NT2/D1 (cell line): ENCODE measurements around the gene OR8I2.
"Not testable (repeated sequence)": the region's sequence is repeated elsewhere in the genome, so short reads cannot be mapped to it uniquely, and the experiment has no call there.

ENCODE experiments used
- DNase-seq: peaks from one replicate; pipeline ENCODE4 v3.0.0-alpha.2; 2011; ENCODE audit warnings: low read depth, low spot score
- H3K27me3 ChIP-seq: 2 replicates; pipeline ENCODE4 v1.6.0; 2011; ENCODE audit warnings: mild to moderate bottlenecking; ENCODE audit not compliant: insufficient read length, insufficient read depth
- H3K36me3 ChIP-seq: 2 replicates; pipeline ENCODE4 v1.6.1; 2011; ENCODE audit warnings: mild to moderate bottlenecking, low read length, mixed read lengths; ENCODE audit not compliant: insufficient read depth, insufficient read length
- H3K4me1 ChIP-seq: 2 replicates; pipeline ENCODE4 v1.5.1; 2011; ENCODE audit not compliant: insufficient read depth, insufficient read length
- H3K4me3 ChIP-seq: 2 replicates; pipeline ENCODE4 v1.5.1; 2011; ENCODE audit warnings: low read depth; ENCODE audit not compliant: insufficient read length
- H3K9ac ChIP-seq: 2 replicates; pipeline ENCODE4 v1.6.0; 2011; ENCODE audit warnings: low read depth; ENCODE audit not compliant: insufficient read length
- H3K9me3 ChIP-seq: 2 replicates; pipeline ENCODE4 v1.5.1; 2011; ENCODE audit warnings: mild to moderate bottlenecking, low read length; ENCODE audit not compliant: insufficient read depth
- SUZ12 ChIP-seq: IDR thresholded peaks from 2 replicates; pipeline ENCODE4 v1.6.1; 2011; ENCODE audit not compliant: insufficient read length, insufficient read depth; ENCODE audit errors: extremely low read depth
- YY1 ChIP-seq: IDR thresholded peaks from 2 replicates; pipeline ENCODE4 v1.6.1; 2011; ENCODE audit not compliant: insufficient read length, insufficient read depth
- ZNF274 ChIP-seq: IDR thresholded peaks from 2 replicates; pipeline ENCODE4 v1.6.1; 2011; ENCODE audit warnings: mild to moderate bottlenecking, low read depth, low read length

Gene OR8I2

GRCh38 chr11:56089697-56090096 is 3.4 kb upstream of the OR8I2 start:
- Histone ChIP-seq H3K36me3 (no peaks in the 10 kb centered on the region), H3K4me1 (no peaks in the 10 kb centered on the region), H3K27me3 (no peaks in the 10 kb centered on the region), H3K9ac (no peak overlapping the region), H3K4me3 (no peak overlapping the region), H3K9me3 (peaks cover 3% of the 10 kb centered on the region; the same call in 1 of the 2 replicates)
- TF ChIP-seq ZNF274, result no peak
- no peak for TF ChIP-seq YY1
- no peak for TF ChIP-seq SUZ12
- no peak for DNase-seq

GRCh38 chr11:56103210-56103737 is 10.2 kb downstream of the OR8I2 start, which contains the start of gene OR8H2:
OR8H2 (plus strand) TSS chr11:56103687; CDS start chr11:56105043, 1,356 bp downstream.
- Histone ChIP-seq H3K4me1 (no peaks in the 10 kb centered on the region), H3K27me3 (no peaks in the 10 kb centered on the region), H3K36me3 (no peaks in the 10 kb centered on the region), H3K9ac (no peak within 1 kb of the TSS), H3K4me3 (no peak within 1 kb of the TSS), H3K9me3 (no peaks in the 10 kb centered on the region)
- TF ChIP-seq ZNF274 (no peak), YY1 (no peak), SUZ12 (no peak)
- DNase-seq, result no peak

GRCh38 chr11:56122073-56122472 is 29.0 kb downstream of the OR8I2 start, which contains the start of gene OR8H3:
OR8H3 (plus strand) TSS chr11:56122373; CDS start chr11:56122373, 0 bp downstream.
- Histone ChIP-seq H3K27me3 (no peaks in the 10 kb centered on the region), H3K4me1 (no peaks in the 10 kb centered on the region), H3K4me3 (no peak within 1 kb of the TSS), H3K9ac (no peak within 1 kb of the TSS), H3K9me3 (no peaks in the 10 kb centered on the region), H3K36me3 (no peaks in the 10 kb centered on the region)
- TF ChIP-seq YY1 (no peak), ZNF274 (no peak), SUZ12 (no peak)
- DNase-seq, result no peak

GRCh38 chr11:56140151-56140661 is 47.1 kb downstream of the OR8I2 start, which contains the start of gene OR8J3:
OR8J3 (minus strand) TSS chr11:56140201; CDS start chr11:56137718, 2,483 bp downstream.
- no peak within 1 kb of the TSS for H3K4me3 ChIP-seq
- no peaks in the 10 kb centered on the region for H3K27me3 ChIP-seq
- no peaks in the 10 kb centered on the region; the same call in 1 of the 2 replicates for H3K9me3 ChIP-seq
- DNase-seq, result no peak
- H3K4me1 ChIP-seq, result no peaks in the 10 kb centered on the region
- TF ChIP-seq ZNF274 (no peak), YY1 (no peak)
- H3K9ac ChIP-seq, result no peak within 1 kb of the TSS
- H3K36me3 ChIP-seq, result no peaks in the 10 kb centered on the region

- H3K4me1 ChIP-seq, H3K9me3 ChIP-seq, H3K9ac ChIP-seq, H3K36me3 ChIP-seq, H3K4me3 ChIP-seq, DNase-seq, H3K27me3 ChIP-seq: not testable (repeated sequence)
Measured at GRCh38 chr11:56143681-56144080, 50.6 kb downstream of the OR8I2 start.
